AG10803 (cell line): Measurements from ENCODE around the gene GRSF1.
A peak's percentile ranks its signal among the peaks of the same experiment; 100 is the strongest.

Source experiments
- DNase-seq: peaks from one replicate; pipeline ENCODE4 v3.0.0; 2010; ENCODE audit warnings: low read depth
- H3K4me3 ChIP-seq: 2 replicates; pipeline ENCODE4 v1.5.1; 2011; ENCODE audit warnings: mild to moderate bottlenecking, low read length, control low read depth
- TF ChIP-seq, protein P1 (sequence below): conservative IDR thresholded peaks from 2 replicates; pipeline ENCODE4 v1.5.1; 2011; ENCODE audit warnings: mild to moderate bottlenecking, low read length, control low read depth, inconsistent platforms

GRSF1 gene

DNA sequence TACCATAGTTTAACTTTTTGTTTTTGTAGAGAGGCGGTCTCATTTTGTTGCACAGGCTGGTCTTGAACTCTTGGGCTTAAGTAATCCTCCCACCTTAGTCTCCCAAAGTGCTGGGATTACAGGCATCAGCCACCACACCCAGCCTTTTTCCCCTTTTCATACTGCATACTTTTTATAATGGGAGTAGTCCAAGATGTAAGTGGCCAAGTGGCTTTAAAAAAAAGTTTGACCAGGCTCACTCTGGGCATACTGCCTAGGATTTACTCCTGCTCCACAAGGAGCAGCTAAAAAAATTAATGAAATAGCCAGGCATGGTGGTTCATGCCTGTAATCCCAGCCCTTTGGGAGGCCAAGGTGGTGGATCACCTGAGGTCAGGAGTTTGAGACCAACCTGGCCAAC, 6.0 kb downstream of the GRSF1 start:
- DNase-seq, result peak; percentile 34
- TF ChIP-seq, protein P1, sequence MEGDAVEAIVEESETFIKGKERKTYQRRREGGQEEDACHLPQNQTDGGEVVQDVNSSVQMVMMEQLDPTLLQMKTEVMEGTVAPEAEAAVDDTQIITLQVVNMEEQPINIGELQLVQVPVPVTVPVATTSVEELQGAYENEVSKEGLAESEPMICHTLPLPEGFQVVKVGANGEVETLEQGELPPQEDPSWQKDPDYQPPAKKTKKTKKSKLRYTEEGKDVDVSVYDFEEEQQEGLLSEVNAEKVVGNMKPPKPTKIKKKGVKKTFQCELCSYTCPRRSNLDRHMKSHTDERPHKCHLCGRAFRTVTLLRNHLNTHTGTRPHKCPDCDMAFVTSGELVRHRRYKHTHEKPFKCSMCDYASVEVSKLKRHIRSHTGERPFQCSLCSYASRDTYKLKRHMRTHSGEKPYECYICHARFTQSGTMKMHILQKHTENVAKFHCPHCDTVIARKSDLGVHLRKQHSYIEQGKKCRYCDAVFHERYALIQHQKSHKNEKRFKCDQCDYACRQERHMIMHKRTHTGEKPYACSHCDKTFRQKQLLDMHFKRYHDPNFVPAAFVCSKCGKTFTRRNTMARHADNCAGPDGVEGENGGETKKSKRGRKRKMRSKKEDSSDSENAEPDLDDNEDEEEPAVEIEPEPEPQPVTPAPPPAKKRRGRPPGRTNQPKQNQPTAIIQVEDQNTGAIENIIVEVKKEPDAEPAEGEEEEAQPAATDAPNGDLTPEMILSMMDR, result no peak
- no peak overlapping the region for H3K4me3 ChIP-seq

DNA sequence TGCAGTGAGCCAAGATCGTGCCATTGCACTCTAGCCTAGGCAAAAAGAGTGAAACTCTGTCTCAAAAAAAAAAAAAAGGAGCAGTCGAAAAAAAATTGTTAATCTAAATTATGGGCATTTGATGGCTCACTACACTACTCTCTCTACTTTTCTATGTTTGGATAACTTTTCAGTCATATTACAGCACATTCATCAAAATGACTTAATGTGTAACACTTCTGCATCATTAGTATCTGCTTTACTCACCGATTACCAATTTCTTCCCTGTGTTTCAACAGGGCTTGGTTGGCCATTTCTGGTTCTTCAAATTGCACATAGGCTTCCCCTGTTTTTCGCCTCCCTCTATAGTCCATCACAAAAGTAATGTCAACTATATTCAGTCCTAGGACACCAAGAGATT, 8.4 kb downstream of the GRSF1 start:
- DNase-seq, result no peak
- H3K4me3 ChIP-seq, result no peak overlapping the region
- TF ChIP-seq, protein P1, result no peak

DNA sequence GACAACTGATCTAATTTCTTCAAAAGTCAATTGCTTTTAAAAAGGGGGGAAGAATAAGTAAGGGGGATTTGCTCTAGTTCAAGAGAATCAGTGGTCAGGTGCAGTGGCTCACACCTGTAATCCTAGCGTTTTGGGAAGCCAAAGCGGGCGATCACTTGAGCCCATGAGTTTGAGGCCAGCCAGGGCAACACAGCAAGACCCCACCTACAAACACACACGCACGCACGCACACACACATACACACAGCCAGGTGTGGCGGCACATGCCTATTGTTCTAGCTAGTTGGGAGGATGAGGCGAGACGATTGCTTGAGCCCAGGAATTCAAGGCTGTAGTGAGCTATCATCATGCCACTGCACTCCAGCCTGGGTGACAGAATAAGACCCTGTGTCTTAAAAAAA, 9.6 kb downstream of the GRSF1 start:
- no peak for DNase-seq
- no peak overlapping the region for H3K4me3 ChIP-seq
- TF ChIP-seq, protein P1, result no peak

DNA sequence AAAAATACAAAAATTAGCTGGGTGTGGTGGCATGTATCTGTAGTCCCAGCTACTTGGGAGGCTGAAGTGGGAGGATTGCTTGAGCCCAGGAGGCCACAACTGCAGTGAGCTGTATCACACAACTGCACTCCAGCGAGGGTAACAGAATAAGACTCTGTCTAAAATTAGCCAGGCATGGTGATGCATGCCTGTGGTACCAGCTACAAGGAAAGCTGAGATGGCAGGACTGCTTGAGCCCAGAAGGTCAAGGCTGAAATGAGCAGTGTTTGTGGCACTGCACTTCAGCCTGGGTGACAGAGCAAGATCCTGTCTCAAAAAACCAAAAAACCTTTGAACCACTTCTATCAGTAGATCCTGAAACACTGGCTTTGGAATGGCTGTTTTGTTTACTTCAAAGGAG, 10.2 kb downstream of the GRSF1 start:
- DNase-seq, result no peak
- no peak overlapping the region for H3K4me3 ChIP-seq
- TF ChIP-seq, protein P1, result no peak

DNA sequence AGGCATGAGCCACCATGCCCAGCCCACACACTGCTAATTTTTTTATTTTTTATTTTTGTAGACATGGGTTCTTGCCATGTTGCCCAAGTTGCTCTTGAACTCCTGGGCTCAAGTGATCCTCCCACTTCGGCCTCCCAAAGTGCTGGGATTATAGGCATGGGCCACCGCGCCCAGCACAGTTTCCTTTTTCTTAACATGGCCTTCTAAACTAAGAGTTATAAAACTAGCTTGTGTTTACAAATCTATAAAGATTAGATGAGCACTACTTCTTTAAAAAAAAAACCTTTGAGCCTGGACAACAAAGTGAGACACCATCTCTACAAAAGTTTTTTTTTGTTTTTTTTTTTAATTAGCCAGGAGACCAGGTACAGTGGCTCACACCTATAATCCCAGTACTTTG, 10.7 kb downstream of the GRSF1 start:
- H3K4me3 ChIP-seq, result no peak overlapping the region
- TF ChIP-seq, protein P1, result no peak
- DNase-seq, result no peak

DNA sequence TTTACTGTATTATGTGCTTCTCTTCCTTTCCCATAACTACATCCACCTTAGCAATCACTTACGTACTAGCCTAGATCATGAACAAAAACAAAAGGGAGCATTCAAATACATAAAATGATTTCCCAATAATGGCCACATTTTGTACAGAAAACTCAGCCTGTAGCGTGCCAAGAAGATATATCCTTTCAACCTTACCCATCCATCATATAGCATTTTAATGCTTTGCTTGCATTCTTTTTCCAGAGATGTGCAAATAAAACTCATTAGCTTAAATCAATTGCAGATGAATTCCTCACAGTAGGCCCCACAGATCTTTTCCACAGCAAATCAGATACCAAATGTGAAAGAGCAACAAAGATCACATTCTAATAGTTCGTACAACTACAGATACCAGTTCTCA, 20.8 kb downstream of the GRSF1 start:
- DNase-seq, result peak; percentile 63
- TF ChIP-seq, protein P1, result no peak
- no peak overlapping the region for H3K4me3 ChIP-seq

DNA sequence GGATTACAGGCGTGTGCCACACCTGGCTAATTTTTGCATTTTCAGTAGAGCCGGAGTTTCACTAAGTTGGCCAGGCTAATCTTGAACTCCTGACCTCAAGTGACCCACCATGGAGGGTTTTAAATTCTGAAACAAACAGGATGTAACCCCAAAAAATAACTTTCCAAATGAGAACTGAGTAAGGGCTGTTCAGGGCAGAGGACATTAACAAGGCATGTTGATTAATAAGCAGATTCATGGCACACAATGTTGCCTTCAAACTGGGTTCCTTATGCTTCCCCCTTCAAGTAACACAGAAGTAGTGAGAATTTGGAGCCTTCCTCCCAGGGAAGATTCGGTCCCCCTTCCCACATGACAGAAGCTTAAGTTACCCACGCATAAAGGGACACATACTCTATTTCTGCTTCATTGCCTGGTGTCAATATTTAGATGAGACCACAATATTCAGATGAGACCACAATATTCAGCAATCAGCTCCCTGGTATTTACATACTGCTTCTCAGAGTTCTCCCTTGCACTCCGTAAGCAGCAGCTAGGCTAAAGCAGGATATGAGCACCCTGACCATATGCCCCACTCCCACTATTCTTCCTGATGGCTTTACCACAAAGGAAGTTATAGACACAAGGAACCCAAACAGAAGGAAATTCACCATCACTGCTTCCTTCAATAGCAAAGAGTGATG, 21.4 kb downstream of the GRSF1 start:
- no peak overlapping the region for H3K4me3 ChIP-seq
- DNase-seq, result no peak
- TF ChIP-seq, protein P1, result no peak
